ENCODE data around the gene UNC5A.

DNA sequence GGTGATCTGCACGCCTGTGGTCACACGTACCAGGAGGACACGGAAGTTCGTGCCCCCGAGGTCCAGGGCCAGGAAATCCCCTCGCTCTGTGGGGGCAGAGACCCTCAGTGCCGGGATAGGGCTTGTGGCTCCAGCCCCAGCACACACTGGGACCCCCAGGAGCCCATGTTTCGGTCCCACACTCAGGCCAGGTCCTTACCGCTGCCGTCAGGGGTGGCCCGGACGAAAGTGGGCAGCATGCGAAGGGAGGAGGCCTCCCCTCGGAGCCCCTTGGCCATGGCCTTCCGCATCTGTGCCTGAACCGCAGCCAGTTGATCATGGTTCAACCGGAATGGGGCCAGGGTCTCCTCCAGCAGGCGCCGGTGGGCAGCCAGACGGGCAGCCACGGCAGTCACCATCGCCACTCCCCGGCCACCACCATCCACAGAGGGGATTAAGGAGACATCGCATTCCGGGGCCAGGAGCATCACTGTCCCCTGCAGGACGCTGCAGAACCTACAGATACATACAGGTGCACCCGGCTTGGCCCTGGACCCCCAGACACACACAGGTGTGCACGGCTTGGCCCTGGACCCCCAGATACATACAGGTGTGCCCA, 77.0 kb downstream of the UNC5A start:
- TF ChIP-seq SIN3A (IDR thresholded peaks at IDR 0.05; ENCODE audit: borderline replicate concordance, insufficient read depth, low read depth, low read length), result no peak
- TF ChIP-seq, protein P1, sequence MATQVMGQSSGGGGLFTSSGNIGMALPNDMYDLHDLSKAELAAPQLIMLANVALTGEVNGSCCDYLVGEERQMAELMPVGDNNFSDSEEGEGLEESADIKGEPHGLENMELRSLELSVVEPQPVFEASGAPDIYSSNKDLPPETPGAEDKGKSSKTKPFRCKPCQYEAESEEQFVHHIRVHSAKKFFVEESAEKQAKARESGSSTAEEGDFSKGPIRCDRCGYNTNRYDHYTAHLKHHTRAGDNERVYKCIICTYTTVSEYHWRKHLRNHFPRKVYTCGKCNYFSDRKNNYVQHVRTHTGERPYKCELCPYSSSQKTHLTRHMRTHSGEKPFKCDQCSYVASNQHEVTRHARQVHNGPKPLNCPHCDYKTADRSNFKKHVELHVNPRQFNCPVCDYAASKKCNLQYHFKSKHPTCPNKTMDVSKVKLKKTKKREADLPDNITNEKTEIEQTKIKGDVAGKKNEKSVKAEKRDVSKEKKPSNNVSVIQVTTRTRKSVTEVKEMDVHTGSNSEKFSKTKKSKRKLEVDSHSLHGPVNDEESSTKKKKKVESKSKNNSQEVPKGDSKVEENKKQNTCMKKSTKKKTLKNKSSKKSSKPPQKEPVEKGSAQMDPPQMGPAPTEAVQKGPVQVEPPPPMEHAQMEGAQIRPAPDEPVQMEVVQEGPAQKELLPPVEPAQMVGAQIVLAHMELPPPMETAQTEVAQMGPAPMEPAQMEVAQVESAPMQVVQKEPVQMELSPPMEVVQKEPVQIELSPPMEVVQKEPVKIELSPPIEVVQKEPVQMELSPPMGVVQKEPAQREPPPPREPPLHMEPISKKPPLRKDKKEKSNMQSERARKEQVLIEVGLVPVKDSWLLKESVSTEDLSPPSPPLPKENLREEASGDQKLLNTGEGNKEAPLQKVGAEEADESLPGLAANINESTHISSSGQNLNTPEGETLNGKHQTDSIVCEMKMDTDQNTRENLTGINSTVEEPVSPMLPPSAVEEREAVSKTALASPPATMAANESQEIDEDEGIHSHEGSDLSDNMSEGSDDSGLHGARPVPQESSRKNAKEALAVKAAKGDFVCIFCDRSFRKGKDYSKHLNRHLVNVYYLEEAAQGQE (IDR thresholded peaks at IDR 0.05; ENCODE audit: insufficient read depth in 1 of 2, low read depth in 2 of 2, low read length in 1 of 2), result no peak
- TF ChIP-seq, protein P2, sequence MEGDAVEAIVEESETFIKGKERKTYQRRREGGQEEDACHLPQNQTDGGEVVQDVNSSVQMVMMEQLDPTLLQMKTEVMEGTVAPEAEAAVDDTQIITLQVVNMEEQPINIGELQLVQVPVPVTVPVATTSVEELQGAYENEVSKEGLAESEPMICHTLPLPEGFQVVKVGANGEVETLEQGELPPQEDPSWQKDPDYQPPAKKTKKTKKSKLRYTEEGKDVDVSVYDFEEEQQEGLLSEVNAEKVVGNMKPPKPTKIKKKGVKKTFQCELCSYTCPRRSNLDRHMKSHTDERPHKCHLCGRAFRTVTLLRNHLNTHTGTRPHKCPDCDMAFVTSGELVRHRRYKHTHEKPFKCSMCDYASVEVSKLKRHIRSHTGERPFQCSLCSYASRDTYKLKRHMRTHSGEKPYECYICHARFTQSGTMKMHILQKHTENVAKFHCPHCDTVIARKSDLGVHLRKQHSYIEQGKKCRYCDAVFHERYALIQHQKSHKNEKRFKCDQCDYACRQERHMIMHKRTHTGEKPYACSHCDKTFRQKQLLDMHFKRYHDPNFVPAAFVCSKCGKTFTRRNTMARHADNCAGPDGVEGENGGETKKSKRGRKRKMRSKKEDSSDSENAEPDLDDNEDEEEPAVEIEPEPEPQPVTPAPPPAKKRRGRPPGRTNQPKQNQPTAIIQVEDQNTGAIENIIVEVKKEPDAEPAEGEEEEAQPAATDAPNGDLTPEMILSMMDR (IDR thresholded peaks at IDR 0.05), result no peak
